Adipocyte (in vitro differentiated cells): Measurements from ENCODE around the gene TECR.

Experiments
- DNase-seq: peaks from one replicate; pipeline ENCODE4 v3.0.0-alpha.2; 2015; ENCODE audit warnings: low read depth
- H3K27me3 ChIP-seq: replicated peaks from 2 replicates; pipeline ENCODE4 v1.7.0; 2013; ENCODE audit warnings: mild to moderate bottlenecking, low read length, moderate library complexity; ENCODE audit not compliant: control insufficient read depth, insufficient read depth
- H3K36me3 ChIP-seq: 2 replicates; pipeline ENCODE4 v1.7.0; 2013; ENCODE audit warnings: low read length, mild to moderate bottlenecking, moderate library complexity; ENCODE audit not compliant: control insufficient read depth, insufficient read depth, severe bottlenecking
- H3K4me1 ChIP-seq: 2 replicates; pipeline ENCODE4 v1.7.0; 2013; ENCODE audit warnings: mild to moderate bottlenecking, low read length, moderate library complexity; ENCODE audit not compliant: control insufficient read depth, insufficient read depth
- H3K4me3 ChIP-seq: 2 replicates; pipeline ENCODE4 v1.7.0; 2013; ENCODE audit warnings: mild to moderate bottlenecking, low read length, moderate library complexity
- H3K9ac ChIP-seq: 2 replicates; pipeline ENCODE4 v1.7.0; 2013; ENCODE audit warnings: mild to moderate bottlenecking, low read length, moderate library complexity
- H3K9me3 ChIP-seq: 2 replicates; pipeline ENCODE4 v1.7.0; 2013; ENCODE audit warnings: mild to moderate bottlenecking, low read length, moderate library complexity; ENCODE audit not compliant: control insufficient read depth

The TECR gene, protein sequence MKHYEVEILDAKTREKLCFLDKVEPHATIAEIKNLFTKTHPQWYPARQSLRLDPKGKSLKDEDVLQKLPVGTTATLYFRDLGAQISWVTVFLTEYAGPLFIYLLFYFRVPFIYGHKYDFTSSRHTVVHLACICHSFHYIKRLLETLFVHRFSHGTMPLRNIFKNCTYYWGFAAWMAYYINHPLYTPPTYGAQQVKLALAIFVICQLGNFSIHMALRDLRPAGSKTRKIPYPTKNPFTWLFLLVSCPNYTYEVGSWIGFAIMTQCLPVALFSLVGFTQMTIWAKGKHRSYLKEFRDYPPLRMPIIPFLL

GRCh38 chr19:14529254-14530004, at the start of gene TECR:
TSS of gene TECR (plus strand) at chr19:14529594. CDS start at chr19:14529697, 103 bp downstream.
- Histone ChIP-seq H3K36me3 (peaks cover under 1% of the 10 kb centered on the region), H3K27me3 (no peaks in the 10 kb centered on the region), H3K9ac (peak within 1 kb of the TSS; percentile 93), H3K4me3 (peak within 1 kb of the TSS; percentile 98), H3K9me3 (no peaks in the 10 kb centered on the region), H3K4me1 (peaks cover 9% of the 10 kb centered on the region)
- peak; percentile 100 for DNase-seq

GRCh38 chr19:14479975-14480699, 49.3 kb upstream of the TECR start:
- Histone ChIP-seq H3K9me3 (no peaks in the 10 kb centered on the region), H3K4me3 (no peak overlapping the region), H3K36me3 (peaks cover 31% of the 10 kb centered on the region), H3K9ac (no peak overlapping the region), H3K4me1 (peaks cover 11% of the 10 kb centered on the region), H3K27me3 (no peaks in the 10 kb centered on the region)
- peak; percentile 40 for DNase-seq

DNA sequence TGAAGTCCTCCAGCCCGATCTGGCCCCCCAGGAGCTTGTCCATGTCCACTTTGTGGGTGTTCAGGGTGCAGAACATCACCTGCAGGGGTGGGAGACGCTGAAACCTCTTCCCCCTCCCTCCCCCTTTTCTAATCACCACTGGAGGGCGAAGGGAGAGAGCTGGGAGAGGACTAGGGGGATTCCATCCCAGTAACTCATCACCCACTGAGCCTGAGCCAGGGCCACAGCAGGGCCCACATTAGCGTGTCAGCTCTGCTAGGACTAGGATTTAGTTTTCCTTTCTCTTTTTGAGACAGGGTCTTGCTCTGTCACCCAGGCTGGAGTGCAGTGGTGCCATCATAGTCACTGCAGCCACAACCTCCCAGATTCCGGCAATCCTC, 48.7 kb upstream of the TECR start:
- Histone ChIP-seq H3K4me1 (peaks cover 11% of the 10 kb centered on the region), H3K9ac (no peak overlapping the region), H3K9me3 (no peaks in the 10 kb centered on the region), H3K36me3 (peaks cover 31% of the 10 kb centered on the region), H3K4me3 (no peak overlapping the region), H3K27me3 (no peaks in the 10 kb centered on the region)
- no peak for DNase-seq

DNA sequence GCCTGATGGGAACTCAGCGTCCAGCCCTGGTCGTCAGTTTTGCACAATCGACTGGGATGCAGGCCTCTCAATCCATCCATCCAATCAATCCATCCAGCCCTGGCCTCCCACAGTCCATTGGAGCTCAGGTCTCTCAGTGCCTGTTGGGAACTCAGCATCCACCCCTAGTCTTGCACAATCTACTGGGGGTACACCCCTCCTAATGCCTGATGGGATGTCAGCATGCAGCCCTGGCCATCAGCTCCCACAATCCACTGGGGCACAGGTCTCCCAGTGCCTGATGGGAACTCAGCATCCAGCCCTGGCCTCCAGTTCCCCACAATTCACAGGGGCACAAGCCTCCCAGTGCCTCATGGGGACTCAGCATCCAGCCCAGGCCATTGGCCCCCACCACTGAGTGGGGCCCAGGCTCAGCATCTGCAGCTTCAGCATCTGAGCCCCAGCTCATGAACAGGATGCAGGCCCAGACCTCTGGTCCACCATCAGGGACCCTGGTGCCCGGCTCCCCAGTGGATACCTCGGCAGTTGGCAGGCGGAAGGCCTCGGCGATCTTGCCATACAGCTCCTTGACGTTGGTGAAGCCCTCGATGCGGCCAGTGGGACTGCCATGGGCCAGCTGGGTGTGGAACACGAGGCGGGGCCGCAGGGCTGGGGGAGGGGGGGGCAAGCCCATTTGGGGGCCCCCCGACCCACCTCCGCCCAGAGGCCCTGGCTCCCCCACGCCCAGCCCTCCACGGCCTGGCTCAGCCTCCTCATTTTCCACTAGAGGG, 47.0 kb upstream of the TECR start:
- H3K36me3 ChIP-seq, result peaks cover 31% of the 10 kb centered on the region
- H3K4me1 ChIP-seq, result peaks cover 7% of the 10 kb centered on the region
- no peak overlapping the region for H3K4me3 ChIP-seq
- DNase-seq, result no peak
- no peaks in the 10 kb centered on the region for H3K27me3 ChIP-seq
- no peaks in the 10 kb centered on the region for H3K9me3 ChIP-seq
- H3K9ac ChIP-seq, result no peak overlapping the region

DNA sequence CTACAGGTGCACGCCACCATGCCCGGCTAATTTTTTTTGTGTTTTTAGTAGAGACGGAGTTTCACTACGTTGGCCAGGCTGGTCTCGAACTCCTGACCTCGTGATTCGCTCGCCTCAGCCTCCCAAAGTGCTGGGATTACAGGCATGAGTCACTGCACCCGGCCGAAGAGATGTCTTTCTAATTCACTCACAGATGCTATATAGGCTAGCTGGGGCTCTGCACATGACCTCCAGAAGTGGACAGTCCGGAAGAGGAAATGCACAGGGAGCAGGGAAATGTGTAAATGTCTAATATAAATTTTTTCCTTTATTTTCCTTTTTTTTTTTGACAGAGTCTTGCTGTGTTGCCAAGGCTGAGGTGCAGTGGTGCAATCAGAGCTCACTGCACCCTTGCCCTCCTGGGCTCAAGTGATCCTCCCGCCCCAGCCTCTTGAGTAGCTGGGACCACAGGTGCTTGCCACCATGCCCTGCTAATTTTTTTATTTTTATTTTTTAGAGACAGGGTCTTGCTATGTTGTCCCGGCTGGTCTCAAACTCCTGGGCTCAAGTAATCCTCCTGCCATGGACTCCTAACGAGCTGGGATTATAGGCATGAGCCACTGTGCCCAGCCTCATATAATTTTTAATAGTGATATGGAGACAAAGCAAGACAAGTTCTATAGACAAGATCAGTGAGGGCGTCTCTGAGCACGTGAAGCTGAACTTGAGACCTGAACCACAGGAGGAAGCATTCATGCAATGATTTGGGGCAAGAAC, 41.8 kb upstream of the TECR start:
- Histone ChIP-seq H3K9ac (no peak overlapping the region), H3K36me3 (peaks cover 32% of the 10 kb centered on the region), H3K4me3 (no peak overlapping the region), H3K4me1 (peaks cover 6% of the 10 kb centered on the region), H3K9me3 (no peaks in the 10 kb centered on the region), H3K27me3 (no peaks in the 10 kb centered on the region)
- no peak for DNase-seq

DNA sequence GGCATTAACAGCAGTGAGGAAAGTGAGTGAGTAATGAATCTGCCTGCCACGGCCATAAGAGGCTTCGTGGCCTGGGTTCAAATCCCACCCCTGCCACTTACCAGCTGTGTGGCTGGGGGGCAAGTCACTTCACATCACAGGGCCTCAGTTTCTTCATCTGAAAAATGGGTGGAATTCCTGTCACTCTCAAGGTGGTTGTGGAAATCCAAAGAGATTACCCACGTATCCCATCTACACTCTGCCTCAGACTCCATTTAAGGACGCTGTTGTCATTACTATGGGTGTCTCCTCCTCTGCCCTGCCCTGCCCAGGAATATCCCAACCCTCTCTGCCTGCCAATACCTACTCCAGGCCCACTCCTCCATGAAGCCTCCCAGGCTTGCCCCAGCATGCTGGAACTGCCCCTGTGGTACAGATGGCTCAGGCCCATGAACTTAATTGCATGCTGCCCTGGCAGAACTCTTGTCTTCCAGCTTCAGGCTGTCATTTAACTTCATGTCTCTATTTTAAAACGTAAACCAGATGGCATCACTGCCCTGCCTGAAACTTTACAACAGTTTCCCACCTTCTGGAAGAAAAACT, 36.5 kb upstream of the TECR start:
- H3K36me3 ChIP-seq, result peaks cover 35% of the 10 kb centered on the region
- no peaks in the 10 kb centered on the region for H3K27me3 ChIP-seq
- no peak overlapping the region for H3K4me3 ChIP-seq
- no peak for DNase-seq
- no peaks in the 10 kb centered on the region for H3K9me3 ChIP-seq
- peaks cover 23% of the 10 kb centered on the region for H3K4me1 ChIP-seq
- H3K9ac ChIP-seq, result no peak overlapping the region

DNA sequence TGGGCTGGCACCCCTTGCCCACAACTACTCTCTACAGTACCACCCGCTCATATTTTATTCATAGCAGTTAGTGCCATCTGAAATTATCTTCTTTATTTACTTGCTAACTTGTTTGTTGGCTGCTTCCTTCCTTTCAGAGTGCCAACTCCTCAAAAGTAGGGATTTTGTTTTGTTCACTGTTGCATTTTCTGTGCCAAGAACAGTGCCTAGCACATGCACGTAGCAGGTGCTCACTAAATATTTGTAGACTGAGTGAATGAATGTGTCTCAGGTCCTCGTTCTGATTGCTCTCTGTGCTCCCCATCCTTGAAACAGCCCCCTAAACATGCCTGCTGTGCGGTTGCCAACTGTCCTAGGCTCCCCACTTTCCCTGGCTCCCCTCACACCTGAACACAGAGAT, 35.0 kb upstream of the TECR start:
- H3K4me1 ChIP-seq, result peaks cover 26% of the 10 kb centered on the region
- H3K27me3 ChIP-seq, result no peaks in the 10 kb centered on the region
- H3K36me3 ChIP-seq, result peaks cover 20% of the 10 kb centered on the region
- DNase-seq, result no peak
- peak overlapping the region; percentile 88 for H3K9ac ChIP-seq
- H3K9me3 ChIP-seq, result no peaks in the 10 kb centered on the region
- H3K4me3 ChIP-seq, result peak overlapping the region; percentile 91

DNA sequence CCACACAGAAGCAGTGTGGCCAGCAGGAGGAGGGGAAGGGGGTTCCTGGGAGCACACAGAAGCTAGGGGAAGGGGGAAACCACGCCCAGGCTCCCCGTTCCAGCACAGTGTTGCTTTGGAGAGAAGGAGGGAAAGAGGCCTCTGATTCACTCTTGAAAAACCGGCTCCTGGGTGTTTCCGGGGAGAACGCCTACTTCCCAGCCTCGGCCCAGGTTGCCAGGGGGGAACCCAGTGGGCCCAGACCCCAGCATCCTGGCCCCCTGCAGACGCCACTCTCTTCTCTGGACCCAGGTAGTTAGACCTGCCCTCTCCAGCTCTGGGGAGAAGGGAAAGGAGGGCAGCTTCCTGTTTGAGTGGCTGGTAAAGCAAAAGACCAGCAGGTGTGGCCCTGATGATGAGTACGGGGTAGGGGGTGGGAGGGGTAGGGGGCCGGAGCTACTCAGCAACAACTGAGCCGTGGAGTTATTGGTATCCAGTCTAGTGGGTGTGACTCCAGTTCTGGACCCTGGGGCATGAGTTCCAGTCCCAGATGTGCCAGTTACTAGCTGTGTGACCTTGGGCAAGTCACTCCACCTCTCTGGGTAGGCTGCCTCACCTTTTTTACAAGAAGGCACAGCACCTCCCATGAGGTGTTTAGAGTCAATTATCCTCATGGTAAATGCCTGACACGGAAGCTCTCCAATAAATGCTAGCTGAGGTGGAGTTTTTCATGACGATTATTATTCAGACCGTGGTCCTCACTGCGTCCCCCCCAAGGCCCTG, 34.3 kb upstream of the TECR start:
- H3K4me1 ChIP-seq, result peaks cover 26% of the 10 kb centered on the region
- no peak for DNase-seq
- H3K4me3 ChIP-seq, result peak overlapping the region; percentile 91
- no peaks in the 10 kb centered on the region for H3K27me3 ChIP-seq
- peak overlapping the region; percentile 88 for H3K9ac ChIP-seq
- no peaks in the 10 kb centered on the region for H3K9me3 ChIP-seq
- H3K36me3 ChIP-seq, result peaks cover 13% of the 10 kb centered on the region

DNA sequence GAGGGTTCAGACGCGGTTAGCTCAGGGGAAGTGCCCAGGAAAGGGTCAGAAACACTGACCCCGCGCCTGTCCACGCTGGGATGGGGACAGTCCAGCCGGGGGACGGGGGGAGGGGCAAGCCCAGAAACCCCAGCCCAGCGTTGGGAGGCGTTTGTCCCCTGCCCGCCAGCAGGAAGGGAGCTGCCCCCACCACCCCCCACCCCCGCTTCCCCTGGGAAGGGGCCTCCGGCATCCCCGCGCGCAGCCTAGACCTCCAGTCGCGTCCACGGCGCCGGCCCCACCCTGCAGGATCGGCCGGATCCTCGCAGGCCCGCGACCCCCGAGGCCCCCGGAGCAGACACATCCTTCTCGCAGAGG, 33.7 kb upstream of the TECR start:
- H3K9ac ChIP-seq, result peak overlapping the region; percentile 88
- H3K36me3 ChIP-seq, result peaks cover 10% of the 10 kb centered on the region
- no peaks in the 10 kb centered on the region for H3K27me3 ChIP-seq
- H3K4me3 ChIP-seq, result peak overlapping the region; percentile 91
- no peak for DNase-seq
- H3K9me3 ChIP-seq, result no peaks in the 10 kb centered on the region
- peaks cover 26% of the 10 kb centered on the region for H3K4me1 ChIP-seq
